ENCODE measurements around the gene IFNB1. TPM values are rescaled to one million over a fixed set of nuclear protein-coding genes. Genes with fewer than 3 reads are reported as not detected.

The IFNB1 gene
- polyA plus RNA-seq, 1 of the 3 experiments (the other 2 are of a cell fraction) = not detected

DNA sequence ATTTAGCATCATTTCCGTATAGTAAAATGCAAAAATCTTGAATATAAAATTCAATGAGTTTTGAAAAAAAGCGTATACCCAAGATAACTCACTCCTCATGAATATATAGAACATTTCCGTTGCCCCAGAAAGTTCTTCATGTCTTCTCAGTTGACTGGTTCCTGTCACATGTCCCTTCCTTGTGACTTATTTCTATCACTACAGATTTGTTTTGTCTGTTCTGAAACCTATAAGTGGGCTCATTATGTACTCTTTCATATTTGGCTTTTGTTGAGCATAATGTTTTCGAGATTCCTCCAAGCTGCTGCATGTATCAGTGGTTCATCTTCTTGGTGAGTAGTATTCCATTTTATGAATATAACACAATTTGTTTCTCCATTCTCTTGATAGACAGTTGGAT, 35.3 kb downstream of the IFNB1 start:
- Histone ChIP-seq H3K9me2 (no peaks in the 10 kb centered on the region), H3K9ac (no peak overlapping the region), H3K36me3 (replicated peaks in 1 of 2; ENCODE audit: control insufficient read depth in 1 of 2, insufficient read depth in 2 of 2, low read length in 1 of 2) (no peaks in the 10 kb centered on the region), H3K4me3 (ENCODE audit: low read depth in 2 of 2, low read length in 1 of 2) (no peak overlapping the region), H3K4me1 (ENCODE audit: control insufficient read depth in 1 of 2, insufficient read depth in 2 of 2, low read depth in 1 of 2, low read length in 1 of 2) (peaks cover 0 to 1% of the 10 kb centered on the region in 2 experiments; a peak in 2 of 4 replicates), H3K4me2 (no peak overlapping the region), H4K20me1 (ENCODE audit: insufficient read depth) (no peaks in the 10 kb centered on the region), H3F3A (replicated peaks; ENCODE audit: insufficient read depth) (no peaks in the 10 kb centered on the region), H2AFZ (ENCODE audit: low read depth) (no peak overlapping the region), H3K79me2 (ENCODE audit: insufficient read depth) (no peaks in the 10 kb centered on the region), H3K9me3 (no peaks in the 10 kb centered on the region), H3K27ac (ENCODE audit: low read depth in 2 of 2, low read length in 1 of 2) (no peak overlapping the region), H3K27me3 (ENCODE audit: insufficient read depth) (no peaks in the 10 kb centered on the region)
- CTCF ChIA-PET = no interaction called here
- DNase-seq = no peak
- 81% methylated on average over 4 of the region's 4 CpGs for WGBS (ENCODE audit: low lambda C conversion rate)
- POLR2A ChIA-PET = no interaction called here
- TF ChIP-seq MXI1 (IDR thresholded peaks at IDR 0.05; ENCODE audit: low read depth, low read length) (no peak), GATA2 (CRISPR knock-in tag; IDR thresholded peaks at IDR 0.05) (no peak), SMC3 (IDR thresholded peaks at IDR 0.05; ENCODE audit: low read depth, low read length) (no peak), NFIC (IDR thresholded peaks at IDR 0.05; ENCODE audit: borderline replicate concordance) (no peak), FOXM1 (IDR thresholded peaks at IDR 0.05; ENCODE audit: low read depth) (no peak), SIN3A (IDR thresholded peaks at IDR 0.05; ENCODE audit: borderline replicate concordance, low read depth, low read length) (no peak), RAD21 (IDR thresholded peaks at IDR 0.05; ENCODE audit: low read length) (no peak)

- Histone ChIP-seq H3K27ac (ENCODE audit: low read depth in 2 of 2, low read length in 1 of 2) (no peak overlapping the region), H2AFZ (ENCODE audit: low read depth) (no peak overlapping the region), H3K36me3 (replicated peaks in 1 of 2; ENCODE audit: control insufficient read depth in 1 of 2, insufficient read depth in 2 of 2, low read length in 1 of 2) (no peaks in the 10 kb centered on the region), H3K9me2 (no peaks in the 10 kb centered on the region), H4K20me1 (ENCODE audit: insufficient read depth) (no peaks in the 10 kb centered on the region), H3K4me1 (ENCODE audit: control insufficient read depth in 1 of 2, insufficient read depth in 2 of 2, low read depth in 1 of 2, low read length in 1 of 2) (no peaks in the 10 kb centered on the region; a peak in 1 of 4 replicates), H3K4me2 (no peak overlapping the region), H3K9ac (no peak overlapping the region), H3K9me3 (no peaks in the 10 kb centered on the region), H3K27me3 (ENCODE audit: insufficient read depth) (no peaks in the 10 kb centered on the region), H3K79me2 (ENCODE audit: insufficient read depth) (no peaks in the 10 kb centered on the region), H3F3A (replicated peaks; ENCODE audit: insufficient read depth) (no peaks in the 10 kb centered on the region), H3K4me3 (ENCODE audit: low read depth in 2 of 2, low read length in 1 of 2) (no peak overlapping the region)
- DNase-seq = no peak
- ChIA-PET POLR2A (no interaction called here), CTCF (interaction anchor here (1.1 kb wide), 1 partner anchor 71 kb away, joined by 3 read pairs; no protein-coding TSS in a partner anchor)
- WGBS (ENCODE audit: low lambda C conversion rate) = 94% methylated on average over 1 of the region's 1 CpG
- TF ChIP-seq MEF2A (IDR thresholded peaks at IDR 0.05; ENCODE audit: borderline replicate concordance, low read depth) (no peak), MXI1 (IDR thresholded peaks at IDR 0.05; ENCODE audit: low read depth, low read length) (no peak), RFX5 (IDR thresholded peaks at IDR 0.05; ENCODE audit: low read length) (no peak), IRF3 (IDR thresholded peaks at IDR 0.05; ENCODE audit: low read depth, low read length) (no peak), CHD2 (IDR thresholded peaks at IDR 0.05; ENCODE audit: low read length, partially characterized antibody) (no peak), TAF1 (IDR thresholded peaks at IDR 0.05; ENCODE audit: borderline replicate concordance, low read depth, low read length) (no peak), GABPA (IDR thresholded peaks at IDR 0.05; ENCODE audit: low read depth) (no peak), MAX (IDR thresholded peaks at IDR 0.05; ENCODE audit: low read depth) (no peak), SIN3A (IDR thresholded peaks at IDR 0.05; ENCODE audit: borderline replicate concordance, low read depth, low read length) (no peak), FOXM1 (IDR thresholded peaks at IDR 0.05; ENCODE audit: low read depth) (no peak), RXRA (IDR thresholded peaks at IDR 0.05; ENCODE audit: borderline replicate concordance, low read depth) (no peak), CTCF (IDR thresholded peaks at IDR 0.05) (no peak), FOXJ3 (CRISPR knock-in tag; IDR thresholded peaks at IDR 0.05) (no peak), EP300 (IDR thresholded peaks at IDR 0.05; ENCODE audit: borderline replicate concordance in 1 of 2, low read depth in 1 of 2, low read length in 1 of 2) (no peak), NFIC (IDR thresholded peaks at IDR 0.05; ENCODE audit: borderline replicate concordance) (no peak), POLR2AphosphoS5 (IDR thresholded peaks at IDR 0.05; ENCODE audit: low read depth, low read length) (no peak)
- TF ChIP-seq, protein P1, sequence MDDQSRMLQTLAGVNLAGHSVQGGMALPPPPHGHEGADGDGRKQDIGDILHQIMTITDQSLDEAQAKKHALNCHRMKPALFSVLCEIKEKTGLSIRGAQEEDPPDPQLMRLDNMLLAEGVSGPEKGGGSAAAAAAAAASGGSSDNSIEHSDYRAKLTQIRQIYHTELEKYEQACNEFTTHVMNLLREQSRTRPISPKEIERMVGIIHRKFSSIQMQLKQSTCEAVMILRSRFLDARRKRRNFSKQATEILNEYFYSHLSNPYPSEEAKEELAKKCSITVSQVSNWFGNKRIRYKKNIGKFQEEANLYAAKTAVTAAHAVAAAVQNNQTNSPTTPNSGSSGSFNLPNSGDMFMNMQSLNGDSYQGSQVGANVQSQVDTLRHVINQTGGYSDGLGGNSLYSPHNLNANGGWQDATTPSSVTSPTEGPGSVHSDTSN (IDR thresholded peaks at IDR 0.05) = no peak
Observed at GRCh38 chr9:21039302-21039701, 38.4 kb downstream of the IFNB1 start.
